DOHH2 (cell line): ENCODE data around the gene OLFML1.

ENCODE experiments used
- H3F3A ChIP-seq: fragments of 200-600 bp; sonication (generic), shearing (Covaris generic); 2 replicates; pipeline ENCODE4 v1.6.0; 2016; ENCODE audit warnings: antibody characterized with exemption, mild to moderate bottlenecking; ENCODE audit not compliant: control insufficient read depth, insufficient read depth
- H3K27ac ChIP-seq: fragments of 200-600 bp; sonication (generic); 2 replicates; pipeline ENCODE4 v1.5.1; 2014; ENCODE audit warnings: low read depth, mild to moderate bottlenecking, low read length, moderate library complexity
- H3K27me3 ChIP-seq: fragments of 200-600 bp; sonication (generic); 2 replicates; pipeline ENCODE4 v1.6.1; 2014; ENCODE audit warnings: mild to moderate bottlenecking, low read length, mixed read lengths; ENCODE audit not compliant: control insufficient read depth
- H3K36me3 ChIP-seq: fragments of 200-600 bp; sonication (generic); 2 replicates; pipeline ENCODE4 v1.6.1; 2014; ENCODE audit warnings: mild to moderate bottlenecking, low read length, moderate library complexity, mixed read lengths; ENCODE audit not compliant: control insufficient read depth
- H3K4me1 ChIP-seq: fragments of 200-600 bp; sonication (generic); 2 replicates; pipeline ENCODE4 v1.6.1; 2014; ENCODE audit warnings: mild to moderate bottlenecking, low read length, mixed read lengths; ENCODE audit not compliant: control insufficient read depth
- H3K4me2 ChIP-seq: fragments of 200-600 bp; sonication (generic); 2 replicates; pipeline ENCODE4 v1.6.0; 2014; ENCODE audit warnings: mild to moderate bottlenecking, low read length, moderate library complexity
- H3K4me3 ChIP-seq: fragments of 200-600 bp; sonication (generic); 2 replicates; pipeline ENCODE4 v1.5.1; 2014; ENCODE audit warnings: mild to moderate bottlenecking, low read length, mixed read lengths
- H3K79me2 ChIP-seq: fragments of 200-600 bp; sonication (generic); 2 replicates; pipeline ENCODE4 v1.6.1; 2014; ENCODE audit warnings: mild to moderate bottlenecking, low read length, mixed read lengths; ENCODE audit not compliant: control insufficient read depth
- H3K9me2 ChIP-seq: fragments of 200-600 bp; sonication (generic); replicated peaks from 2 replicates; pipeline ENCODE4 v1.6.1; 2014; ENCODE audit warnings: mild to moderate bottlenecking, low read length, mixed read lengths; ENCODE audit not compliant: control insufficient read depth
- H3K9me3 ChIP-seq: fragments of 200-600 bp; sonication (generic); 2 replicates; pipeline ENCODE4 v1.6.1; 2014; ENCODE audit warnings: antibody characterized with exemption, low read length, mixed read lengths; ENCODE audit not compliant: control insufficient read depth, insufficient read depth
- H4K20me1 ChIP-seq: fragments of 200-600 bp; sonication (generic); 2 replicates; pipeline ENCODE4 v1.6.0; 2014; ENCODE audit warnings: low read depth, mild to moderate bottlenecking, antibody characterized with exemption, low read length, moderate library complexity; ENCODE audit not compliant: control insufficient read depth, insufficient read depth
- CTCF ChIP-seq: fragments of 200-600 bp; sonication (generic); IDR thresholded peaks from one replicate; pipeline ENCODE4 v1.5.1; 2014; ENCODE audit warnings: antibody characterized with exemption, mild to moderate bottlenecking, low read depth, low read length; ENCODE audit not compliant: poor library complexity, severe bottlenecking
- EZH2phosphoT487 ChIP-seq: fragments of 200-600 bp; sonication (generic); IDR thresholded peaks from 2 replicates; pipeline ENCODE4 v1.6.1; 2017; ENCODE audit warnings: borderline replicate concordance, mild to moderate bottlenecking, antibody characterized with exemption, low read length, moderate library complexity, mixed read lengths

The OLFML1 gene

GRCh38 chr11:7559398-7560283, 74.3 kb downstream of the OLFML1 start:
- Histone ChIP-seq H4K20me1 (no peaks in the 10 kb centered on the region), H3K79me2 (no peaks in the 10 kb centered on the region), H3F3A (no peaks in the 10 kb centered on the region), H3K27ac (no peak overlapping the region), H3K36me3 (no peaks in the 10 kb centered on the region), H3K9me2 (no peaks in the 10 kb centered on the region), H3K27me3 (no peaks in the 10 kb centered on the region), H3K4me3 (no peak overlapping the region), H3K9me3 (no peaks in the 10 kb centered on the region), H3K4me1 (no peaks in the 10 kb centered on the region), H3K4me2 (no peak overlapping the region)
- no peak for TF ChIP-seq EZH2phosphoT487
- TF ChIP-seq CTCF = no peak
